DMS 273 (cell line): ENCODE data around the gene MB21D2.
"Not testable (repeated sequence)": the region's sequence is repeated elsewhere in the genome, so short reads cannot be mapped to it uniquely, and the experiment has no call there.

ENCODE experiments used
- DNase-seq: peaks from one replicate; lab custom pipeline; 2025; ENCODE audit not compliant: unreplicated experiment; lab: John Stamatoyannopoulos, UW

MB21D2 gene

GRCh38 chr3:192862408-192863090 lies 55.1 kb downstream of the MB21D2 start:
- no peak for DNase-seq

DNA sequence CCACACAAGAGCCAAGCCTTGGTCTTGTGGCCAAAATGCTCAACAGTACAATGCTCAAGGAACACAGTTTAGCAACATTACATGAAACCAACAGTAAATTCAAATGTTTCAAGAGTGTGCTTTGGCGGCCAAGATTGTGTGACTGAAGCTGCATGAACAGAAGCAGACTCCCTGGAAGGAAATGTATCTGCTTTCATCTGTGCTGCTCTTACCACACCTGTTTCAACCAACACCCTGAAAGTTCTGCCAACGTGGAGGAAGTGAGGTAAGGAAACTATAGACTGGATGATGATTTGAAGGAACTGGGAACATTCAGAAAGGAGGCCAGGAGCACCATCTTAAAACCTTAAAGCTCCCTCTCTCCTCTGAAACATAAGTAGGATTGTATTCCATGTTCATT lies 55.7 kb downstream of the MB21D2 start:
- no peak for DNase-seq

- no peak for DNase-seq
Measured at GRCh38 chr3:192860454-192860853, 57.2 kb downstream of the MB21D2 start.

GRCh38 chr3:192858849-192859585 lies 58.6 kb downstream of the MB21D2 start:
- no peak for DNase-seq

DNA sequence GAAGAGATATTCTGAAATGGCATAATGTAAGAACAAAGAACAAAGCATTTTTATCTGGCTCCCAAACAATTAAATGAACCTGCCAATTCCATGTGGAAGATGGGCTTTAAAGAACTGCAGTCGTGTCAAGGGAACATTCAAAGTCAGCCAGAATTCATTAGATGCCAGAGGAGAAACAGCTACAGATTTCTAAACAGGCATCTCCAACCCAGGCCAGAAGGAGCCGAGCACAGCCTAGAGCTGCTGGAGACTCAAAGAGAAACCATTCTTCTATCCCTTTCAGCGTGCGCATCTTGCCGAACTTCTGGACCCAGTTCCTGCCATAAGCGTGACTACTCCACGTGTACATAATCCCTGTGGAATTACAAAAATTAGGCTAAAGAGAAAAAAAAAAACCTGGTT lies 60.4 kb downstream of the MB21D2 start:
- DNase-seq = no peak

GRCh38 chr3:192855434-192855833 lies 62.2 kb downstream of the MB21D2 start:
- no peak for DNase-seq

DNA sequence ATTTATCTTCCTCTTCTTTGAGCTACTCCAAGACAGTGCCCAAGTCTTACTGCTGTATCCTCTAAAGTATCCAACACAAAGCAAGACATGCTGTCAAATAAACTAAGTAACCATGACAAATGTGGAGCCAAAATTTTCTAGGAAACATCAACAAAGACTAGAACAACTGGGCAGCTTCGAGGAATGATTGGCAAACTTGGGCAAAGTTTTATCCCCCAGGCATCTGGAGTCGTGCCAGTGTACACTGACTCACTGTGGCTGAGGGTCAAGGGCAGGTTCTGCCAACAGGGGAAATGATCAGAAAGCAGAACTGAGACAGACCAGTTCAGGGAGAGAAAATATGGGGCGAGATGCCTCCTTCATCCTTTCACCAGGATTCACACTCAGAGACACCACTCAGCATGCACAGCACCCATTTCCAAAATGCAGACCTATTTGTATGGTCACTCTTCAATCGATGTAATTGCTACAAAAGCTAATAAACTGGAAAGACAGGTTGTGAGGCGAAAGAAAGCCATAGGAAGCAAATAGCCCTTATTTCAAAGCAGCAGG lies 65.8 kb downstream of the MB21D2 start:
- DNase-seq = peak; percentile 68

GRCh38 chr3:192850451-192850981 lies 67.1 kb downstream of the MB21D2 start:
- no peak for DNase-seq

GRCh38 chr3:192849821-192850220 lies 67.8 kb downstream of the MB21D2 start:
- not testable (repeated sequence) for DNase-seq

GRCh38 chr3:192848371-192849233 lies 69.1 kb downstream of the MB21D2 start:
- no peak for DNase-seq

DNA sequence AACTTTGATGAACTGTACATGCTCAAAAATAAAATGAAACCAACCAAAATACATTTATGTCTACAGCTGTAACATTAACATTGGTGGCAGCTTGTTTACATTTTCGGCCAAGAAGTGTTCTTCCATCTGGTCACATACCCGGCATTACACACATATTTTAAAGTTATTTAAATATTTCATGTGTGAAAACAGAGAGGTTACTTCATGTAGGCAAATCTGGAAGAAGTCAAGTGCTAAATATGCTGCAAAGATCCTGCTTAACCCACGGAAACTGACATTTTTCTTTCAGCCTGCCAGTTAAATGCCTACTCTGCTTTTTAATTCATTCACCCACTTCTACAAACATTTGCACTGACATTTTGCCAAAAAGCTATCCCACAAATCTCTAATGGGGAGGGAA lies 69.7 kb downstream of the MB21D2 start:
- DNase-seq = peak; percentile 42

- DNase-seq = no peak
Measured at GRCh38 chr3:192845526-192845855, 72.2 kb downstream of the MB21D2 start.

DNA sequence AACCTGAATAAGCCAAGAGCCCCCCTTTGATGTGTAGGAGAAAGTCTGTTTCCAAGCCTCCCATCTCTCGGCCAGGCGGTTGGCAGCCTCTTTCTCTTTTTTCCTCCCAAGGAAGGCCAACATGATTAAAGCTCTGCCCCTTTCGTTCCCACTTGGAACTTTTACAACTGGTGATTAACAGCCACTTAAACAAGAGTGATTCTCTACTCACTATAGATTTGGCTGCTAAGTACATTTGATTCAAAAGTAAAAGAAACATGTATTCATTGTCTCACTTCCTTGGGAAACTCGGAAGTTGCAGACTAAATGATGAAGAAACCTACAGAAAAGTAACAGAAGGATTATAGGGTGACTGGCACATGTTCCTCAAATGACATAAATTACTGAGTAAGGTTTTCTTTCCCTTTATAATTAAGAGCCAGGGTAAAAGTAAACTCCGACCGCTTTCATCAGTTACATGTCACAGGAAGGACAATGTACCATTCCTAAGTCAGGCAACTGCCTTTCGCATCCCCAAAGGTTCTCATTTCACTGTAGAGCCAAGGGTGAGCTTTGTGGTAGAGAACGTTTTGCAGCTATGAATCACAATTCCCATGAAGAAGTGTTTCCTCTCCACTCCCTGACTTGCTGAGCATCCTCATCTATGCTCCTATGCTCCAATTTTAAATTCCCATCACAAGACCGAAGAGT lies 72.7 kb downstream of the MB21D2 start:
- no peak for DNase-seq

- DNase-seq = no peak
Measured at GRCh38 chr3:192844486-192844765, 73.2 kb downstream of the MB21D2 start.

- no peak for DNase-seq
Measured at GRCh38 chr3:192843723-192844485, 73.8 kb downstream of the MB21D2 start.

DNA sequence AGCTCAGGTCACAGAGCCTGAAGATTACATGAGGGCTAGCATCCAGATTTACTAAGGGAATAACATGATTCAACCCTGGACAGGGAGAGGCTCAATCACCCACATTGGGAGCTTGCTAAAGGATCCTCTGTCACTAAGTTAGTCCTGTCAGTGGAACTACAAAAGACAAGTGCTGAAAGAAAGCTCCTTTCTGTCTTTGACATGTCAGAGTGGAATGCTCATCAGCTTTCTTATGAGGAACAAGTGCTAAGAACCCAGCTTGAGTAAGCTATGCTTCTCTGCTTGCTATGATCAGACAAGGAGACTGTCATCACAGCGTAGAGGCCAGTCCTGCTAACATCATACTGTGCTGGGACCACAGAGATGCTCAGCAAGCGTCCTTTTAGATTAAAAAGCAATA lies 74.5 kb downstream of the MB21D2 start:
- no peak for DNase-seq

DNA sequence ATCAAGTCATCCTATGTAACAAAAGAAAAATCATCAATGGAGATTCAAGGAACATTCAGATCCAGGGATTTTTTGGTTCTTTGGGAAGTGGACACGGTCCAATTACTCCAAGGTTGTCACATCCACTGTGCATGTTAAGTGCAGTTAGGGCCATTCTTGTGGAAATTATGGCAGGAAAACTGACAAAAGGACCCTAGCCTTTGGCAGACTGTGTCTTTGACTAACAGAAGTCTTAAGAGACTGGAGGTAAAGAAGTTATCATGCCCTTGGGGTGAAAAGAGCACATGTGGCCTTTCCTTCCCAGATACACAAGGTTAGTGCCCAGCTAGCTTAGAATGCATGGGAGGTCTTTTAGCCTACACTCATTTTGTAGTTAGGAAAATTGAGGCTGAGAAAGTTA lies 74.9 kb downstream of the MB21D2 start:
- DNase-seq = no peak

GRCh38 chr3:192842138-192842537 lies 75.5 kb downstream of the MB21D2 start:
- DNase-seq = no peak

DNA sequence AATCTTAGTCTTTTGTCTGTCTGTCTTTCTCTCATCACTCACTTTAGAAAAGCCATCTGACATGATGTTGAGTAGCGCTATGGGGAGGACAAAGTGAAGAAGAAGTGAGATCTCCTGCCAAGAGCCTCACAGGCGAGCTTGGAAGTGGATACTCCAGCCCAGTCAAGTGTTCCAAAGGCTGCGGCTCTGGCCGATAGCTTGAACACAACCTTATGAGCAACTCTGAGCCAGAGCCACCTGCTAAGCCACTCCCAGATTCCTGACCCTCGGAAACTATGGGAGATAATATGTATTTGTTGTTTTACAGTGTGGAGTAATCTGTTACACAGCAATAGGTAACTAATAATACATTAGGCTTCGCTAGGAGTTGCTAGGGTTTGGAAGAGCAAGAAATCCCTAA lies 76.2 kb downstream of the MB21D2 start:
- DNase-seq = no peak

- DNase-seq = no peak
Measured at GRCh38 chr3:192840143-192840836, 77.4 kb downstream of the MB21D2 start.
